BLaER1 treated with 17β-estradiol and CSF1 and Interleukin-3, amounts not matched to agents 10 nM and 100 nM (cell line): Measurements from ENCODE around the gene POLDIP2.
A peak's percentile ranks its signal among the peaks of the same experiment; 100 is the strongest.

ENCODE experiments used
- H3K27ac ChIP-seq, 11 experiments: shearing (Covaris generic); formaldehyde crosslinking; 2 replicates each; pipeline ENCODE4 v1.8.1; 2022
- H3K27me3 ChIP-seq, 11 experiments: shearing (Covaris generic); formaldehyde crosslinking; 2 replicates each; pipeline ENCODE4 v1.8.1; 2022
- H3K36me3 ChIP-seq, 11 experiments: shearing (Covaris generic); formaldehyde crosslinking; 2 replicates each; pipeline ENCODE4 v1.8.1; 2022
- H3K4me1 ChIP-seq, 10 experiments: shearing (Covaris generic); formaldehyde crosslinking; 2 replicates each; pipeline ENCODE4 v1.8.1; 2022
- H3K4me2 ChIP-seq, 11 experiments: shearing (Covaris generic); formaldehyde crosslinking; 2 replicates each; pipeline ENCODE4 v1.8.1; 2022
- H3K4me3 ChIP-seq, 10 experiments: shearing (Covaris generic); formaldehyde crosslinking; 2 replicates each; pipeline ENCODE4 v1.8.1; 2022
- H3K9ac ChIP-seq, 11 experiments: shearing (Covaris generic); formaldehyde crosslinking; 2 replicates each; pipeline ENCODE4 v1.8.1; 2022
- H3K9me3 ChIP-seq, 11 experiments: shearing (Covaris generic); formaldehyde crosslinking; replicated peaks in 1 of 11; 2 replicates each; pipeline ENCODE4 v1.8.1; 2022
- H4K20me1 ChIP-seq, 11 experiments: shearing (Covaris generic); formaldehyde crosslinking; 2 replicates each; pipeline ENCODE4 v1.8.1; 2022
- Cebpa-rat ChIP-seq, 11 experiments: shearing (Covaris generic); IDR thresholded peaks; 2 replicates each; pipeline ENCODE4 v1.8.1; 2022

Gene POLDIP2

GRCh38 chr17:28402224-28402630 is 44.9 kb upstream of the POLDIP2 start:
- peaks cover 0 to 10% (median 0%) of the 10 kb centered on the region in 11 experiments; a peak in 3 of 22 replicates for H3K27me3 ChIP-seq
- H3K4me3 ChIP-seq, result no peak overlapping the region
- H4K20me1 ChIP-seq, result peaks cover 0 to 9% (median 0%) of the 10 kb centered on the region in 11 experiments; a peak in 3 of 22 replicates
- H3K9ac ChIP-seq, result no peak overlapping the region
- H3K4me2 ChIP-seq, result peak overlapping the region in 6 of 11 experiments; percentile 11 to 100 (median 96); a peak in 11 of 22 replicates
- H3K4me1 ChIP-seq, result peaks cover 43 to 96% (median 78%) of the 10 kb centered on the region in 10 experiments
- no peak for TF ChIP-seq Cebpa-rat (IDR thresholded peaks at IDR 0.05)
- H3K36me3 ChIP-seq, result peaks cover 0 to 53% (median 11%) of the 10 kb centered on the region in 11 experiments; a peak in 16 of 22 replicates
- H3K9me3 ChIP-seq, result no peaks in the 10 kb centered on the region
- peak overlapping the region in 1 of 11 experiments; percentile 10; a peak in 1 of 22 replicates for H3K27ac ChIP-seq

- no peak overlapping the region for H3K4me3 ChIP-seq
- H3K36me3 ChIP-seq, result peaks cover 14 to 73% (median 35%) of the 10 kb centered on the region in 11 experiments
- no peak for TF ChIP-seq Cebpa-rat (IDR thresholded peaks at IDR 0.05)
- H3K27me3 ChIP-seq, result no peaks in the 10 kb centered on the region
- H3K9me3 ChIP-seq, result no peaks in the 10 kb centered on the region
- peak overlapping the region in 5 of 11 experiments; percentile 77 to 100 (median 95); a peak in 9 of 22 replicates for H3K4me2 ChIP-seq
- H3K9ac ChIP-seq, result no peak overlapping the region
- H3K27ac ChIP-seq, result peak overlapping the region in 4 of 11 experiments; percentile 5 to 66 (median 42); a peak in 3 of 22 replicates
- H4K20me1 ChIP-seq, result peaks cover 0 to 12% (median 0%) of the 10 kb centered on the region in 11 experiments; a peak in 4 of 22 replicates
- peaks cover 35 to 100% (median 70%) of the 10 kb centered on the region in 10 experiments for H3K4me1 ChIP-seq
These were observed 42.5 kb upstream of the POLDIP2 start for GRCh38 chr17:28399808-28400207.

GRCh38 chr17:28398280-28398981 is 41.1 kb upstream of the POLDIP2 start:
- no peaks in the 10 kb centered on the region for H3K9me3 ChIP-seq
- H3K36me3 ChIP-seq, result peaks cover 28 to 75% (median 48%) of the 10 kb centered on the region in 11 experiments
- H3K9ac ChIP-seq, result peak overlapping the region; percentile 10 to 61 (median 45); a peak in 15 of 22 replicates
- peaks cover 21 to 95% (median 58%) of the 10 kb centered on the region in 10 experiments for H3K4me1 ChIP-seq
- peak overlapping the region; percentile 54 to 100 (median 74) for H3K4me2 ChIP-seq
- H3K27me3 ChIP-seq, result no peaks in the 10 kb centered on the region
- TF ChIP-seq Cebpa-rat (IDR thresholded peaks at IDR 0.05), result no peak
- H4K20me1 ChIP-seq, result peaks cover 0 to 12% (median 0%) of the 10 kb centered on the region in 11 experiments; a peak in 5 of 22 replicates
- H3K27ac ChIP-seq, result peak overlapping the region in 10 of 11 experiments; percentile 15 to 66 (median 50); a peak in 18 of 22 replicates
- no peak overlapping the region for H3K4me3 ChIP-seq

GRCh38 chr17:28397687-28398279 is 40.5 kb upstream of the POLDIP2 start:
- Histone ChIP-seq H3K27me3 (no peaks in the 10 kb centered on the region), H3K4me2 (peak overlapping the region; percentile 54 to 100 (median 74)), H3K9me3 (no peaks in the 10 kb centered on the region), H3K27ac (peak overlapping the region in 10 of 11 experiments; percentile 15 to 66 (median 50); a peak in 17 of 22 replicates), H4K20me1 (peaks cover 0 to 12% (median 0%) of the 10 kb centered on the region in 11 experiments; a peak in 5 of 22 replicates), H3K36me3 (peaks cover 32 to 81% (median 54%) of the 10 kb centered on the region in 11 experiments), H3K4me3 (no peak overlapping the region), H3K4me1 (peaks cover 18 to 89% (median 51%) of the 10 kb centered on the region in 10 experiments), H3K9ac (peak overlapping the region; percentile 10 to 61 (median 45); a peak in 14 of 22 replicates)
- TF ChIP-seq Cebpa-rat (IDR thresholded peaks at IDR 0.05), result no peak

GRCh38 chr17:28397275-28397674 is 39.9 kb upstream of the POLDIP2 start:
- H3K36me3 ChIP-seq, result peaks cover 37 to 81% (median 59%) of the 10 kb centered on the region in 11 experiments
- peaks cover 18 to 84% (median 47%) of the 10 kb centered on the region in 10 experiments for H3K4me1 ChIP-seq
- H3K4me2 ChIP-seq, result peak overlapping the region in 9 of 11 experiments; percentile 54 to 100 (median 77); a peak in 13 of 22 replicates
- no peak overlapping the region for H3K4me3 ChIP-seq
- peak overlapping the region in 2 of 11 experiments; percentile 10 to 54; a peak in 3 of 22 replicates for H3K9ac ChIP-seq
- no peaks in the 10 kb centered on the region for H3K27me3 ChIP-seq
- no peaks in the 10 kb centered on the region for H3K9me3 ChIP-seq
- peaks cover 0 to 12% (median 0%) of the 10 kb centered on the region in 11 experiments; a peak in 5 of 22 replicates for H4K20me1 ChIP-seq
- peak overlapping the region in 6 of 11 experiments; percentile 38 to 65 (median 60); a peak in 4 of 22 replicates for H3K27ac ChIP-seq
- TF ChIP-seq Cebpa-rat (IDR thresholded peaks at IDR 0.05), result no peak

DNA sequence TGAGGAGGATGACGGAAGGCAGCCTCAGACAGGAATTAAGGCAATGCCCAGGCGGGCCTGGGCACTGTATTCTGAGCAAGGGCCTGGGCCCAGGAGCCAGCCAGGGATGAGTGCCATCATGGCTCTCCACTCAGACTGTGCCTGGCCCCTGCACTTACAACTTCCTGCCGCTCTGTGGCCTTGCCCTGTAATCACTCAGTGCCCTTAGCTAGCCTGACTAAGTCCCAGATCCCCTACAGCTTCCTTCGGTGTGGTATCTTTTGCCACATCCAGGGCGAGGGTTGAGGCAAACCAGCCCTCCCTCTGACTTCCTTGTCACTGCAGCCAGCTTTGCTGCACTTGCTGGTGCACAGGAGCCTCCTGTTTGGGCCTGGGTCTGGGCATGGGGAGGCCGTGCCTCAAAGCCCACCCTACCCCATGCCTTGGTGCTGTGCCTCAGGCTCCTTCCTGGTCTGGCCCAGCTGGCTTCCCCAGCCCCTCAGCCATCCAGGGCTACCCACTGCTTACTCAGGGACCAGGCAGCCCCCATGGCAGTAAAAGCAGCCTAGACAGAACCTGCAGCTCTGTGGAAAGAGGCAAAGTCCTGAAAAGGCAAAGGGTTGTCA is 39.4 kb upstream of the POLDIP2 start:
- peaks cover 43 to 81% (median 63%) of the 10 kb centered on the region in 11 experiments for H3K36me3 ChIP-seq
- peaks cover 18 to 78% (median 43%) of the 10 kb centered on the region in 10 experiments for H3K4me1 ChIP-seq
- H3K9ac ChIP-seq, result peak overlapping the region in 3 of 11 experiments; percentile 10 to 14 (median 14); a peak in 1 of 22 replicates
- no peaks in the 10 kb centered on the region for H3K27me3 ChIP-seq
- no peaks in the 10 kb centered on the region for H3K9me3 ChIP-seq
- peak overlapping the region in 5 of 11 experiments; percentile 69 to 100 (median 83); a peak in 10 of 22 replicates for H3K4me2 ChIP-seq
- H3K4me3 ChIP-seq, result no peak overlapping the region
- peaks cover 0 to 12% (median 0%) of the 10 kb centered on the region in 11 experiments; a peak in 5 of 22 replicates for H4K20me1 ChIP-seq
- no peak for TF ChIP-seq Cebpa-rat (IDR thresholded peaks at IDR 0.05)
- peak overlapping the region in 3 of 11 experiments; percentile 28 to 32 (median 30); a peak in 5 of 22 replicates for H3K27ac ChIP-seq

GRCh38 chr17:28395968-28396367 is 38.6 kb upstream of the POLDIP2 start:
- H3K4me3 ChIP-seq, result no peak overlapping the region
- H4K20me1 ChIP-seq, result peaks cover 0 to 12% (median 0%) of the 10 kb centered on the region in 11 experiments; a peak in 5 of 22 replicates
- H3K36me3 ChIP-seq, result peaks cover 50 to 86% (median 71%) of the 10 kb centered on the region in 11 experiments
- no peak for TF ChIP-seq Cebpa-rat (IDR thresholded peaks at IDR 0.05)
- no peak overlapping the region for H3K9ac ChIP-seq
- peaks cover 18 to 71% (median 42%) of the 10 kb centered on the region in 10 experiments for H3K4me1 ChIP-seq
- no peaks in the 10 kb centered on the region for H3K9me3 ChIP-seq
- peak overlapping the region in 2 of 11 experiments; percentile 30 to 32; a peak in 3 of 22 replicates for H3K27ac ChIP-seq
- H3K27me3 ChIP-seq, result no peaks in the 10 kb centered on the region
- H3K4me2 ChIP-seq, result peak overlapping the region in 5 of 11 experiments; percentile 69 to 100 (median 83); a peak in 10 of 22 replicates

GRCh38 chr17:28395426-28395825 is 38.1 kb upstream of the POLDIP2 start:
- H3K4me2 ChIP-seq, result peak overlapping the region in 3 of 11 experiments; percentile 69 to 100 (median 95); a peak in 7 of 22 replicates
- H3K27me3 ChIP-seq, result no peaks in the 10 kb centered on the region
- H3K36me3 ChIP-seq, result peaks cover 52 to 86% (median 73%) of the 10 kb centered on the region in 11 experiments
- no peak overlapping the region for H3K9ac ChIP-seq
- H3K27ac ChIP-seq, result no peak overlapping the region
- no peak for TF ChIP-seq Cebpa-rat (IDR thresholded peaks at IDR 0.05)
- H3K4me3 ChIP-seq, result no peak overlapping the region
- peaks cover 18 to 65% (median 41%) of the 10 kb centered on the region in 10 experiments for H3K4me1 ChIP-seq
- H4K20me1 ChIP-seq, result peaks cover 0 to 12% (median 0%) of the 10 kb centered on the region in 11 experiments; a peak in 5 of 22 replicates
- H3K9me3 ChIP-seq, result no peaks in the 10 kb centered on the region
